Right lobe of liver (tissue), 6 donors: ENCODE results near the gene FGD2. TPM values are rescaled to one million over a fixed set of nuclear protein-coding genes. Genes with fewer than 3 reads are reported as not detected.

ENCODE experiments used
- ATAC-seq, 4 donors: fragments of 200-7000 bp; cut with Tn5 transposase; one replicate each; pipeline ENCODE4 v1.9.1; 2020; ENCODE audit warnings: mild to moderate bottlenecking in 4 of 4, moderate library complexity in 4 of 4
- DNase-seq, 3 donors: peaks; one replicate each; pipeline ENCODE4 v3.0.0-alpha.2; 2020
- H3K27ac ChIP-seq, 3 donors: fragments of 200-600 bp; one replicate each; pipeline ENCODE4 v1.8.0; 2022
- H3K27me3 ChIP-seq, 2 donors: fragments of 200-600 bp; one replicate each; pipeline ENCODE4 v1.8.0; 2022
- H3K36me3 ChIP-seq, 4 donors: fragments of 200-600 bp; sonication (generic) in 1 of 4; one replicate each; pipeline versions ENCODE4 v1.5.1 to v1.8.0; 2017 to 2022; ENCODE audit warnings: control low read depth in 1 of 4
- H3K4me1 ChIP-seq, 4 donors: fragments of 200-600 bp; sonication (generic) in 1 of 4; one replicate each; pipeline versions ENCODE4 v1.5.1 to v1.8.0; 2017 to 2022; ENCODE audit warnings: control low read depth in 1 of 4
- H3K4me3 ChIP-seq, 3 donors: fragments of 200-600 bp; one replicate each; pipeline ENCODE4 v1.8.0; 2022
- H3K9me3 ChIP-seq, 4 donors: fragments of 200-600 bp; sonication (generic) in 1 of 4; one replicate each; pipeline versions ENCODE4 v1.5.1 to v1.8.0; 2017 to 2022; ENCODE audit warnings: control low read depth in 1 of 4
- CTCF ChIP-seq, 4 donors: fragments of 200-600 bp in 3 of 4; fragments of 450-650 bp in 1 of 4; IDR thresholded peaks; one replicate each; pipeline versions ENCODE4 v1.5.1 to v1.8.0; 2016 to 2022; ENCODE audit warnings: antibody characterized with exemption in 4 of 4, mild to moderate bottlenecking in 2 of 4
- POLR2A ChIP-seq: fragments of 450-650 bp; IDR thresholded peaks from one replicate; pipeline ENCODE4 v1.6.1; 2017; ENCODE audit warnings: antibody characterized with exemption, mild to moderate bottlenecking
- WGBS: methylation state at CpG from one replicate; pipeline ENCODE4 v1.1.6; 2018; ENCODE audit warnings: low coverage, low lambda C conversion rate; ENCODE audit not compliant: insufficient coverage; ENCODE audit errors: missing lambda C conversion rate; 5-methylcytosine and 5-hydroxymethylcytosine counted together
- intact Hi-C, 2 donors: fragments of 100-400 bp; cut with DNase I; formaldehyde crosslinking; loops; one replicate each; pipeline versions ENCODE4 v1.11.2 to v1.14.1; 2022
- total RNA-seq, 6 experiments: library from RNA; depleted of rRNA in 2 of 6; stranded (reverse); fragments of >200 nt in 2 of 6; fragmentation: NEBNext Ultra II Directional in 3 of 6; extraction: Animal tissue kit (Norgen Biotek cat#: 25700) in 3 of 6; gene quantifications; one replicate each; pipeline versions ENCODE4 v1.1.0 to v1.2.4, GENCODE V29; 2016 to 2023
- donor health status: DM: no; HTN: yes; CAD: no.
- donor health status: DM: no; HTN: no; CAD: no.
- donor health status: DM: no; HTN: no; CAD: no.
- donor health status: DM: no; HTN: yes; CAD: no.
- donor health status: DM: no; HTN: yes; CAD: no.

Gene FGD2
- total RNA-seq, 6 experiments from 2014 or later = 6.6 to 15.6 (median 9.6) TPM

GRCh38 chr6:37036146-37036545, 30.7 kb downstream of the FGD2 start:
- no peaks in the 10 kb centered on the region for H3K9me3 ChIP-seq
- intact Hi-C loops = no loop called here
- WGBS = 80% methylated on average over 6 of the region's 12 CpGs
- no peak overlapping the region for H3K4me3 ChIP-seq
- ATAC-seq = no peak
- H3K4me1 ChIP-seq = peaks cover 0 to 10% (median 3%) of the 10 kb centered on the region in 4 donors
- H3K27ac ChIP-seq = no peak overlapping the region
- H3K27me3 ChIP-seq = no peaks in the 10 kb centered on the region
- no peak for TF ChIP-seq POLR2A
- no peak for TF ChIP-seq CTCF (IDR thresholded peaks at IDR 0.05)
- DNase-seq = no peak
- H3K36me3 ChIP-seq = no peaks in the 10 kb centered on the region

- Histone ChIP-seq H3K4me3 (no peak overlapping the region), H3K27ac (peak overlapping the region in 2 of 3 donors; percentile 55 to 78), H3K27me3 (no peaks in the 10 kb centered on the region), H3K9me3 (no peaks in the 10 kb centered on the region), H3K36me3 (no peaks in the 10 kb centered on the region), H3K4me1 (peaks cover 0 to 10% (median 3%) of the 10 kb centered on the region in 4 donors)
- intact Hi-C loops = no loop called here
- WGBS = 43% methylated on average over 12 of the region's 13 CpGs
- DNase-seq (peak; percentile 83 to 89 (median 89)), ATAC-seq (peak; percentile 94 to 98 (median 96))
- TF ChIP-seq POLR2A (no peak), CTCF (IDR thresholded peaks at IDR 0.05) (no peak)
Observed at GRCh38 chr6:37038292-37039198, 33.1 kb downstream of the FGD2 start.

GRCh38 chr6:37039958-37040357, 34.5 kb downstream of the FGD2 start:
- intact Hi-C loops = no loop called here
- no peak for TF ChIP-seq POLR2A
- TF ChIP-seq CTCF (IDR thresholded peaks at IDR 0.05) = no peak
- no peaks in the 10 kb centered on the region for H3K36me3 ChIP-seq
- no peak for ATAC-seq
- H3K27ac ChIP-seq = no peak overlapping the region
- peaks cover 0 to 10% (median 3%) of the 10 kb centered on the region in 4 donors for H3K4me1 ChIP-seq
- WGBS = 64% methylated on average over 3 of the region's 4 CpGs
- H3K9me3 ChIP-seq = no peaks in the 10 kb centered on the region
- no peaks in the 10 kb centered on the region for H3K27me3 ChIP-seq
- DNase-seq = no peak
- no peak overlapping the region for H3K4me3 ChIP-seq

GRCh38 chr6:37041521-37041920, 36.1 kb downstream of the FGD2 start:
- 84% methylated on average over 5 of the region's 6 CpGs for WGBS

More at GRCh38 chr6:37041521-37041920, 36.1 kb downstream of the FGD2 start:
- Histone ChIP-seq H3K9me3 (no peaks in the 10 kb centered on the region), H3K36me3 (no peaks in the 10 kb centered on the region), H3K27me3 (no peaks in the 10 kb centered on the region), H3K4me1 (peaks cover 0 to 10% (median 3%) of the 10 kb centered on the region in 4 donors), H3K27ac (no peak overlapping the region), H3K4me3 (no peak overlapping the region)
- intact Hi-C loops = no loop called here
- no peak for ATAC-seq
- DNase-seq = no peak
- TF ChIP-seq CTCF (IDR thresholded peaks at IDR 0.05) (no peak), POLR2A (no peak)
